GM08714 (cell line): ENCODE measurements around the gene DHRS3.
"Not testable (repeated sequence)": the region's sequence is repeated elsewhere in the genome, so short reads cannot be mapped to it uniquely, and the experiment has no call there.

Source experiments
- H3K4me3 ChIP-seq: fragments of 200-500 bp; sonication (Bioruptor generic); 2 replicates; pipeline ENCODE4 v1.5.1; 2014; ENCODE audit warnings: mild to moderate bottlenecking, low read length, inconsistent platforms
- ZNF274 ChIP-seq: IDR thresholded peaks from 2 replicates; pipeline ENCODE4 v1.6.1; 2012; ENCODE audit warnings: mild to moderate bottlenecking, low read depth, low read length

Gene DHRS3

GRCh38 chr1:12532405-12533315, 85.3 kb downstream of the DHRS3 start:
- H3K4me3 ChIP-seq: no peak overlapping the region
- no peak for TF ChIP-seq ZNF274

- no peak for TF ChIP-seq ZNF274
- no peak overlapping the region for H3K4me3 ChIP-seq
These were observed 86.9 kb downstream of the DHRS3 start for GRCh38 chr1:12531179-12531499.

- no peak for TF ChIP-seq ZNF274
- H3K4me3 ChIP-seq: no peak overlapping the region
These were observed 87.4 kb downstream of the DHRS3 start for GRCh38 chr1:12530462-12531178.

- no peak for TF ChIP-seq ZNF274
- H3K4me3 ChIP-seq: no peak overlapping the region
These were observed 88.3 kb downstream of the DHRS3 start for GRCh38 chr1:12529640-12530174.

DNA sequence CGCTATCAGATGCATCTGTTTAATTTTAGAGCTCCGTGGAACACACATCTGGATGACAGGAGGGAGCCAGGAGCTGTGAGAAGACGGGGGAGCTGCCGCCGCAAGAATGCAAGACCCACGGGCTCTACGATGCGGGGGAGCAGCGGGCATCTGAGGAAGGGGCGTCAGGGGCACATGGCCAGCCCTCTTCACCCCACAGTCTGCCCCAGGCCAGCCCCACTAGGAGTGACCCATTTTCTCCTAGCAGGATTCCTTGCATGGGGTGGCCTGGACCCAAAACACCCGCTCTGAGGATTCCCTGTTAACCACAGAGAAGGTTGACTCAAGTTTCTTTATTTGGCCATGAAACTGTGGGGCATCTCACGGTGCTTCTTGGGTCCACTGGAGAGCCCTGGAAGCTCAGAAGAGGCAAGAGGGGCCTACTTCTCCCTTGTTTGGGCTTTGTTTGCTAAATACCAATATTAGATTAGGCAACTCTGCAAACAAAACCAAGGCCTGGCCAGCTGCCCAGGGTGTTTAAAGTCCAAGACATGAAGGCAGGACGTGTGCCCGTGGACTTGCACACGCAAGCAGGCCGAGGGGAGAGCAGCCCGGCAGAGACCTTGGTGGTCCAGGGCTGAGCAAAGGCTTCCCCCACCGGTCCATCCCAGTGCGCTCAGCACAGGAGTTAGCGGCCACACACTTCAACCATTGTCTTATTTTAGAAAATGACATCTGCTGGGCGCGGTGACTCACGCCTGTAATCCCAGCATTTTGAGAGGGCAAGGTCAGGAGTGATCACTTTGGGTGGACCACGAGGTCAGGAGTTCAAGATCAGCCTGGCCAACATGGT, 89.8 kb downstream of the DHRS3 start:
- H3K4me3 ChIP-seq: no peak overlapping the region
- no peak for TF ChIP-seq ZNF274

DNA sequence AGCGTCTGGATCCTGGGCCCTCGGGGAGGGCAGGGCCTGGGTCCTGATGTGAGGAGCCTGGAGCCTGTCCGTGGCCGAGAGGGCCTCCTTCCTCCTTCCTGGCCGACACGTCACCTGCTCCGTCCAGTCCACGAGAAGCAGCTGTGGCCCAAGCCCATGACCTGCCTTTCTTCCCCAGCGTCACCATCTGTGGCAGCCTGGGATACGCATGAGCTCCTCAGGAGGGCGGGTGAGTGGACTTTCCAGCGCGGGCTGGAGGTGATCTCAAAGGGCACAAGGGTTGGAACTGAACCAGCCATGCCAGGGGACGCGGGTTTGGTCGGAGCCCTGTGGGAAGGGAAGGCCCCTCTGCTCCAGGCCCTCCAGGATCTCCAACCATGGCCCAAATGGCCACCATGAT, 90.4 kb downstream of the DHRS3 start:
- H3K4me3 ChIP-seq: no peak overlapping the region
- TF ChIP-seq ZNF274: no peak

- TF ChIP-seq ZNF274: no peak
- H3K4me3 ChIP-seq: no peak overlapping the region
These were observed 92.5 kb downstream of the DHRS3 start for GRCh38 chr1:12525311-12526181.

- TF ChIP-seq ZNF274: no peak
- no peak overlapping the region for H3K4me3 ChIP-seq
These were observed 93.7 kb downstream of the DHRS3 start for GRCh38 chr1:12524266-12524665.

GRCh38 chr1:12522780-12523179, 95.2 kb downstream of the DHRS3 start:
- not testable (repeated sequence) for H3K4me3 ChIP-seq

DNA sequence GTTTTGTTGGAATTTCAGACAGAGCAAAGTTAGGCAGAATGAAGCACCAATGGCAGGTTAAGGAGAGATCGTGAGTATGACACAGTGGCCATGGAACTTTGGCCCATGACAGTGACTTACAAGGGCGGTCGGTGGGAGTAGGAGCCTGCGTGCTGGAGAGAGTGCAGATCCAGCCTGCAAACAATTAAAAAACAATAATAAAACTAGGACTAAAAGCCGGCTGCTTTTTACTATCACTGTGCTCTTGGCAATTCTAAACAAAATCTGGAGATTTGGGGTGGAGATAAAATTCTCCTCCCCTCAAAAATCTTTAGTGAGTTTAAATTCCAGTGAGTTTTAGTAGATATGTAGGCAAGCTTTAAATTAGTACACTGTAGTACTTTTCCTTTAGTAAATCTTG, 96.9 kb downstream of the DHRS3 start:
- TF ChIP-seq ZNF274: no peak
- no peak overlapping the region for H3K4me3 ChIP-seq

GRCh38 chr1:12519693-12520364, 98.2 kb downstream of the DHRS3 start:
- H3K4me3 ChIP-seq: no peak overlapping the region
- no peak for TF ChIP-seq ZNF274

DNA sequence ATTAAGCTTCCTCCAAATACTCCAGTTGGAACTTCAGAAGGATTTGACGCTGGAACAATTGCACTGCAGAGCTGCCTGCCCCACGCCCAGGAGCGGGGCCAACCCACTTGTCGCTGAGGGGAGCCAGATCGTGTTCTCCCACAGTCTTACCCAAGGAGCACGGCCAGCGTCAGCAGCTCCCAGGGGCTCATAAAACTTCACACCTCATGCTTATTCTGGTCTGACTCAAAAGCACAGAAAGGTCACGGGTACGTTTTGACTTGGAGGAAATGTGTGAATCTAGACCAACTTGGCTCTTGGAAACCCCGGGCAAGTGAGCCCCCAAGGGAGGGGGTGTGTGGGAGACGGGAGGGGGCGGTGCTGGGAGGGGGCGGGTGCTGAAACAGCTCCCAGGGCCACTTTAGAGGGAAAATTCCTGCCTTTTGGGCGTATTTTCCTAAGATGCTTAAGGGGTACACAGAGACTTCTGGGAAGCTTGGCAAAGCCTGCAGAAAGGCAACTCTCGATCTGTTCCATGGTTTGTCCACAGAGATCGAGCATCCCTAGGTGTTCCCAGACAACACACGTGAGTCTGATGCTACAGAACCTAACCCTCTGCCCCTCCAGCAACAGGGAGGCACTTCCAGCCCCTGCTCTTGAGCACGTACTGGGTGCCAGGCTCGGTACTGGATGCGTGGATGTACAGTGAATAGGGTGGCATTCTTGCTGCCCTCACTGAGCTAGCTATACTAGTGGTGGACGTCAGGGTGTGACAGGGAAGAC, 98.9 kb downstream of the DHRS3 start:
- TF ChIP-seq ZNF274: no peak
- no peak overlapping the region for H3K4me3 ChIP-seq
